GM19099 (cell line): Measurements from ENCODE around the gene GPALPP1.

Experiments used
- POLR2A ChIP-seq: IDR thresholded peaks from 3 replicates; pipeline ENCODE4 v1.6.1; 2011; ENCODE audit warnings: low read depth; ENCODE audit not compliant: insufficient read length; ENCODE audit errors: extremely low read depth

Gene GPALPP1

DNA sequence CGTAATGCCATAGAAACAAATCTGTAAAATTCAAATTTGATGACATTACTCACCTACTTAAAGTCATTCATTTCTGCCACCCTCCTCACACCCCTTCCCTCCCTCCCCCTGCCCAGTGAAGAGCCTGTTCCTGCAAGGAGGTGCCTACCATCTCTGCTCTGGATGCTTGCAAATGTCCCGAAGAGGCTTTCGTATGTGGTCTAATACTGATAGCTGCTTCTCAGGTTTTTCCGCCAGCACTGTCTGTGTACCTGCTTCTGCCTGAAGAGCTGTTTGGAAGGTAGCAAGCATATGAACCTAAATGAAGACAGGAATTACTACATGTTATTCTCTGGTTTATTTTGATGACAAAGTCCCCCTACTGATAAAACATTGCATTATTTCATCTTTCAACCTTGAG, 57.1 kb downstream of the GPALPP1 start:
- TF ChIP-seq POLR2A = no peak

DNA sequence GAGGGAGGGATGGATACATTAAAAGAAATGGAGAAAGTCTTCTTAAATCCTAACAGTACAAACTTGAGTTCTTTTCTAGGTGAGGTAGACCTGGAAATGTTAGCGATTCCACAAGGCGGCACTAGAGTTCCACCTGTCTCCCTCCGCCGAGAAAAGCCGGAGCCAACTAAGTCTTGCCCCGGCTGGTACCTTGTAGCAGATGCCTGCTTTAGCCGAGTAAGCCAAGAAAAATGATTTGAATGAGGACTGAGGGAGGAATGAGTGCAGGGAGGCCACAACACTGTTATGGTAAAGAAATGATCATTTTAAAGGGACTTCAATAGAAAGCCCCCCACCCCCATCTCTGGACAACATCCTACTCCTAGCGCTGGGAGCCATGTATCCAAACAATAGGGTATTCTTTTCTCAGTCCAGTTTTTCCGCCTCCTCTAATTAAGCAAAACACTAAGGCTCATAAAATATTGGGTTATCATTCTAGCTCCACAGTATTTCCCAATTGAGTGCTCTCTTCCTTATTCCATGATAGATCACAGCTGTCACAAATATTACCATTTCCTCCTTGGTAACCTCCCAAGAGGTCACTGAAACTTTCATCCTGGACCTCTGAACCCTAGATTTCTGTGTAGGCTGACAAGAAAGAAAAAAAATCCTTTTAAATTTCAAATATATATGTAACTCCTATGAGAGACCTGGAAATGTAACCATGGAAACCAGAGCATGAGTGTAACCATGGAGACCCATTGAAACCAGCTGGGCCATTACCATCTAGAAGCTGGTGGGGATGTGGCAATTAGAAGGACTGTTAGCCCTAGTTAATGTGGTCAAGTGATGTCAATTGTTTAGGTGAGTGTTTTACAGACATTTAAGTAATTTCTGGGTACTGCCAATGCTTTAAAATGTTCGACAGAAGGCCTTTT, 58.3 kb downstream of the GPALPP1 start:
- TF ChIP-seq POLR2A = no peak

DNA sequence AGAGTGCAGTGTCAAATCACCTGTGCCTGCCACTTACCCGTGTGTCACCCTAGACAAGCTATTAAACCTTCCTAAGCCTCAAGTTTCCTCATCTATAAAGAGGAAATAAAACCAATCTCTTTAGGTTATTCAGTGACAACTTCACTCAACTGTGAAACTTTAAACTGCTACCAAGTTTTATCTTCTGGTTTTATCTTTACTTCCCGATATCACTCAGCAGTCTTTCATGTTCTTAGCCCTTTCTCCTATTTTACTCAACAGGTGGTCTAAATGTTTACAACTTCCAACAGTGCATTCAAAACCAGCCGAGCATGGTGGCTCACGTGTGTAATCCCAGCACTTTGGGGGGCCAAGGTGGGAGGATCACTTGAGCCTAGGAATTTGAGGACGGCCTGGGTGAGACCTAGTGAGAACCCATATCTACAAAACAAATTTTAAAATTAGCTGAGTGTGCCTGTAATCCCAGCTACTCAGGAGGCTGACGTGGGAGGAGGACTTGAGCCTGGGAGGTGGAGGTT, 59.6 kb downstream of the GPALPP1 start:
- no peak for TF ChIP-seq POLR2A

DNA sequence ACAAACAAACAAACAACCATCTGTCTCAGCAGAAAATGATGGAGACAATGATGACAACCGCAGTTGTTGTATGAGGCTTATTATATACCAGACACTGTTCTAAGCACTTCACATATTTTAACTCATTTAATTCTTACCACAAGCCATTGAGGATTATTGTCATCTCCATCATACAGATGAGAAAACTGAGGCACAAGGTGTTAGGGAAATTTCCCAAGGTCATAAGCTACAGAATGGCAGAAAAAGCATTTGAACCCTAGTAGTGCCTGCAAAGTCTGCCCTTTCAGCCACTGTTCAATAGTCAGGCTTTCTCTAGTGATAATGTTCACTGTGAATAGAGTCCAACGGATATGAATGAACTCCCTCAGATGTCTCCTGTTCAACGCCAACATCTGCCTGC, 60.1 kb downstream of the GPALPP1 start:
- no peak for TF ChIP-seq POLR2A

DNA sequence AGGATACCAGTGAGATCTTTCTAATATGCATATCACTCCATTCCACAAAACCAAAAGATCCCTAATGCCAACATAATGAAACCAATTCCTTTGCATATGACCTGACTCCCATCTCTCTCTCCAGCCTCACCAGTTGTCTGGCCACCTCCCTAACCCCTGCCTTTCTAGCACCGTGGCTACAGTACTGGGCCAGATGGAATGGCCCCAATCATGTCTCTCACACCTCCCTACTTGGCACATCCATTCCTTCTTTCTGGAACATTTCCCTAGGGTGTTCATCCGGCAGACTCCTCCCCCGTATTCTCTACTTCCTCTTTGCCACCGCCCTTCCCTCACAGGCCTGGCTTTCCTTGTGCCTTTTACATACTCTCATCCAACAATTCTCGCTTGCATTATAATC, 62.0 kb downstream of the GPALPP1 start:
- TF ChIP-seq POLR2A = no peak

DNA sequence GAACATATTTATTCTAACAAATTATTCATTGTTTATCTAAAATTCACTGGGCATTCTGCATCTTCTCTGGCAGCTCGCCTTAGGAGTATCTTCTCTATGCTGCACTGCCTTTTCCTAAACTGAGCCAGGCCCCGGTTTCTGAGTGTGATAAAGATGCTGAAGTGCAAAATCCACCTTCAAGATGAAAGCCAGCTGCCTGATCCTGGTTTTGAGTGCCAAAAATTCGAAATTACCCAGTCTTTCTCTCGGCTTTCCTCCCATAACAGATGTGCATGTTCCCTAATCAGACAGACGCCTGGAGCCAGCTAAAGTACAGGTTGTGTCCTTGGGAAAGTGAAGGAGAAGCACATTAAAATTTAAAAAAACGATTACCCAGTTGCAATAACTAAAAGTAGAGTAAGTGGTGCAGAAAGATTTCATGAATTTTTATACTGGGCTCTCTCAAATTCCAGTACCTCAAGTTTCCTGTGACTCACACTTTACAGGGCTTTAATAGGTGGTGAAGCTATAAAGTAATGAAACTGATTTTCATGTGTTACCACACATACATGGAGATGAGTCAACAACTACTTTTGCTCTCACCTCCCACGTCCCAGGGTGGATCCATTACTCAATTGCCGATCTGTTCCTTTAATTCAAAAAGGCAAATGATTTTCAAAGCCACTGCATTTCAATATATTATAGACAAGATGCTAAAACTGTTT, 66.0 kb downstream of the GPALPP1 start:
- no peak for TF ChIP-seq POLR2A

DNA sequence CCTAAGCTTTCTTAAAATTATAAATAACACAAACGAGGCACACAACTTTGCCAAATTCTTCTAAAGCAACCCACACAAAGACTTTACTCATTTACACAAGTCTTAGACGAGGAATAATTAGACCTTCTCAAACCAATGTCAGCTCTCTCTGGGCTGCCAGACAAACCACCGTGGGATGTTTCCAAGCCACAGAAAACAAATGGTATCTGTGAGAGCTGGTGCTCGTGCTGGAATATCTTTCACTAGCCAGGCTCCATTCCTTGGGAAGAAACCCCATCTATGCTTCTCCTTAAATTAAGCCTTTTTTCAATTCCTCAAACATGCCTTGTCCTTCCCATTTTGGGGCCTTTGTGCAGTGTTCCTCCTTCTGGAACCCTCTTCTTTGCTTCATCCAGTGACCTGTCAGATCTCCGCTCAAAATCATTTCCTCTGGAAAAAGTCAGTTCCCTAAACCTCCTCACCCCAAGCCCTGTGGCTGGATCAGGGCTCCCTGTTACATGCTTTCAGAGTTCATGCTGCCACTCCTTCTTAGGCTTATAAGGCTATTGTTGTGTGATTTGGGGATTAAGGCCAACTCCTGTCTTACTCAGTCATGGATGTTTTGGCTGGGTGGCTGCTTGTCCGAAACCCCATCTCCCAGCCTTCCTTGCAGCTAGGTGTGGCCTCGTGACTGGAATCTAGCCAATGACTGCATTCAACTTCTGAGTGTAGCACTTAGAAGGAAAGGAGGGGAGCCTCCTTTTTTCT, 66.7 kb downstream of the GPALPP1 start:
- no peak for TF ChIP-seq POLR2A

DNA sequence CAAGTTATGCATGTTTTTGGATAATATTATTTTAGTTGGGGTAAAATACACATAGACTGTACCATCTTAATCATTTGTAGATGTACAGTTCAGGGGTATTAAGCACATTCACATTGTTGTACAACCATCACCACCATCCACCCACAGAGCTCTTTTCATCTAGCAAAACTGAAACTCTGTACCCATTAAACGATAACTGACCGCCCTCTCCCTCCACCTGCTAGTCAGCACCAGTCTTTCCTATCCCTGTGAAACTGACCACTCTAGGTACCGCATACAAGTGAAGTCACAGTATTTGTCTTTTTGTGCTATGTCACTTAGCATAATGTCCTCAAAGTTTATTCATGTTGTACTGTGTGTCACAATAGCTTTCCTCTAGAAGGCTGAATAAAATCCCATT, 70.7 kb downstream of the GPALPP1 start:
- no peak for TF ChIP-seq POLR2A

DNA sequence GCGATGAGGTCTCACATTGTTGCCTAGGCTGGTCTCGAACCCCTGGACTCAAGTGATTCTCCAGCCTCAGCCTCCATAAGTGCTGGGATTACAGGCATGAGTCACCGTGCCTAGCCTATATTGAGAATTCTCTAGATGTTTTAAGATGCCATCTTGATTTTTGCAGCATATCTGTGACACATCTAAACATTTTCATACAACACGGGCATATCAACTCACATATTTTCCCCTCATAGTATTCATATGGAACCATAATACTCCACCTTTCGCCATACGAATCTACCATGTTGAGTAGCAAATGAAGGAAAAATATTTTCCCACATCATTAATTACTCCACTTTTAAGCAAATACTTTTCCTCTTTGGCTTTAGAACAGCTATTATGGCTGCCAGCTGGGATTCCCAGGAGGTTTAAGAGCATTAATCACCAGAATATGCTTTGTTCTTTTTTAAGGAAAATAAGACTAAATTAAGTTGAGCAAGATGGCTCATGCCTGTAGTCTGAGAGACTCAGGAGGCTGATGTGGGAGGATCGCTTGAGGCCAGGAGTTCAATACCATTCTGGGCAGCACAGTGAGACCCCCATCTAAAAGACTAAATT, 74.0 kb downstream of the GPALPP1 start:
- TF ChIP-seq POLR2A = no peak

DNA sequence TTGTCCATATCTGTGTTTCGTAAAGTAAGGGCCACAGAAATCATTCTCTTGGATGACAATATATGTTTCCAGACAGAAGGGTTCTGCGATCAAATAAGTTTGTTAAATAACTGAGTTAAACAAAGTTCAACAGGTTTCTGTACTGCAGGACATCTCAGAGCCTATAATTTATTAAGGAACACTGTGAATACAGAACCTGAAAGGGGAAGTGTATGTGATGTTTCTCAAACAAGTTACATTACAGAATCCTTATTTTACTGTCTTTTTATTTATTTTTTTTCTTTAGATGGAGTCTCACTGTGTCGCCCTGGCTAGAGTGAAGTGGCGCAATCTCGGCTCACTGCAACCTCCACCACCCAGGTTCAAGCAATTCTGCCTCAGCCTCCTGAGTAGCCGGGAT, 75.6 kb downstream of the GPALPP1 start:
- TF ChIP-seq POLR2A = no peak

DNA sequence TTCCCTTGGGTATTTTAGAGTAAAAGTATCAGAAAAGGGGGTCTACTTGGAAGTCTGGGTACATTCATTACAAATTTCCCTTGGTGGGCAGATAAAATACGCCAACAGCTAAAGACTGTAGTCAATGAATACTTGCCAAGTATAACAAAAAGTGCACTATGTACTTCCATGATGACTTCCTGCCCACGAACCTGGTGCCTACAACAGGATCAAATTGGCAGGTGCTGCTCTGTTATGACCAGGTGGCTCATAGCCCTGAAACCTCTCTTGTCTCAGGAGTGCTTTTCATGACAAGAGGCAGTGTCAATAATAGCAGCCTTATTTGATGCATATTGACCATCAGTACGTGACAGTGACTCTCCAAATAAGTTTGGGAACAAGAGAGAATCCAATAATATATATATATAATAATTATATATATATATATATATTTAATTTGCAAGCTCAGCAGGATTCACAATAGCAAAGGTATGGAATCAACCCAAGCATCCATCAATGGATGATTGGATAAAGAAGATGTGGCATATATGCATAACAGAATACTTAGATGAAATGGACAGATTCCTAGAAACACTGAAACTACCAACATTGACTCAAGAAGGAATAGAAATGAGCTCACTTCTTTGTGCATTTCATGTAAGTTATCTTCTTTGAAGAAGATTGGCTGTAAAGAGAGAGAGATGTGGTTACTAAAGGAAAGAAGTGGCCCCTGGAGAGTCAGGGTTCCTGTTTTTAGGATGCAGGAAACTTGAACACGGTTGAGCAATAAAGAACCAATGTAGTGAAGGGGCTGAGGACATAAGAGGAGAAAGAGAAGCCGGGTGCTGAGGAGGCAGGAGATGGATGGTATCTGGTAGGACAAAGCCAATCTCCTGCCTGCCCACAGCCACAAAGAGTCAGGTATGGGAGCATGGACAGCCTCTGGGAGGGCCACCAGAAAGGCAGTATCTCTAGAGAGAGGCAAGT, 79.0 kb downstream of the GPALPP1 start:
- TF ChIP-seq POLR2A = no peak

DNA sequence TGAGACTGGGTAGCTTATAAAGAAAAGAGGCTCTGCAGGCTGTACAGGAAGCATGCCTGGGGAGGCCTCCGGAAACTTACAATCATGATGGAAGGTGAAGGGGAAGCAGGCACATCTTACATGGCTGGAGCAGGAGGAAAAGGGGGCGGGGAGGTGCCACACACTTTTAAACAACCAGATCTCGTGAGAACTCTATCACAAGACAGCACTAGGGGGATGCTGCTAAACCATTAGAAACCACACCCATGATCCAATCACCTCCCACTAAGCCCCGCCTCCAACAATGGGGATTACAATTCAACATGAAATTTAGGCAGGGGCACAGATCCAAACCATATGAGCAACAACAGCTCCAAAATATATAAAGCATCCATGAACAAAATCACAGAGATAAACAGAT, 84.5 kb downstream of the GPALPP1 start:
- TF ChIP-seq POLR2A = no peak

DNA sequence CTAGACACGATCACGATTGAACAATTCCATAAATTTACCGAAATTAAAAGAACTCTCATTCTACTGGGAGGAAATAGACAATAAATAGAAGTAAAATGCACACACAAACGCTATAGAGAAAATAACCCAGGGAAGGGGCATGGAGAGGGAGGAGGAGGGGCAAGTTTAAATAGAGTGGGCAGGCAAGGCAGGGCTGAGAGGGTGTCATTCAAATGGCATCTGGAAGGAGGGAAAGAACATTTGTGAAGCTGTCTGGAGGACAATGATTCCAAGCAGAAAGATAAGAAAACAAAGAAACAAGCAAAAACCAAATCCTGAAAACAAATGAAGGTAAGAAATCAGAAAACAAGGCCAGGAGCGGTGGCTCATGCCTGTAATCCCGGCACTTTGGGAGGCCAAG, 85.4 kb downstream of the GPALPP1 start:
- TF ChIP-seq POLR2A = no peak

DNA sequence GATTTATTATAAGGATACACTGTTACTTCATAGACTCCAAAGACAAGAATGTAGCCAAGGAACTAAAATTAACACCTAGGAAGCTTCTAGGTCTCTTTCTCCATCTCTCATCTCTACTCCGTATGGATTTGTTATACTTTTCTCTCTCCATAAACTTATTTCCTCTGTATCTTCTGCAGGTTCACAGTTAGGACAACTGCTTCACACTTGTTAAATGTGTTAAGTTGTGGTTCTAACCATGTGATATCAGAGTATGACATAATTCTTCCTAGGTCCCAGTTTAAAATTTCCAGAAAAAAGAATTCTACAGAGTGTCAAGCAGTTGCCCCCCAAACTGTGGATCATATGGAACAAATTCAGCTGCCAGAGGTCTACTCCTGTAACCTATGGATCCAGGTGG, 88.7 kb downstream of the GPALPP1 start:
- no peak for TF ChIP-seq POLR2A
